ENCODE measurements around the gene GOT2. TPM values are rescaled to one million over a fixed set of nuclear protein-coding genes. Genes with fewer than 3 reads are reported as not detected.
A peak's percentile ranks its signal among the peaks of the same experiment; 100 is the strongest.
"Not testable (repeated sequence)": the region's sequence is repeated elsewhere in the genome, so short reads cannot be mapped to it uniquely, and the experiment has no call there.

The GOT2 gene
- total RNA-seq, 2 donors from 2014 or later, result 117 to 184 TPM

GRCh38 chr16:58678269-58678668 lies 55.8 kb downstream of the GOT2 start:
- TF ChIP-seq CTCF (IDR thresholded peaks at IDR 0.05), result no peak
- Histone ChIP-seq H3K9me3 (no peaks in the 10 kb centered on the region), H3K27me3 (no peaks in the 10 kb centered on the region), H3K27ac (no peak overlapping the region), H3K36me3 (no peaks in the 10 kb centered on the region), H3K4me3 (no peak overlapping the region), H3K9ac (ENCODE audit: low read depth in 2 of 2, low read length in 2 of 2) (no peak overlapping the region), H3K4me1 (no peaks in the 10 kb centered on the region)
- intact Hi-C loops (cut with DNase I), result no loop called here
- no peak for DNase-seq

DNA sequence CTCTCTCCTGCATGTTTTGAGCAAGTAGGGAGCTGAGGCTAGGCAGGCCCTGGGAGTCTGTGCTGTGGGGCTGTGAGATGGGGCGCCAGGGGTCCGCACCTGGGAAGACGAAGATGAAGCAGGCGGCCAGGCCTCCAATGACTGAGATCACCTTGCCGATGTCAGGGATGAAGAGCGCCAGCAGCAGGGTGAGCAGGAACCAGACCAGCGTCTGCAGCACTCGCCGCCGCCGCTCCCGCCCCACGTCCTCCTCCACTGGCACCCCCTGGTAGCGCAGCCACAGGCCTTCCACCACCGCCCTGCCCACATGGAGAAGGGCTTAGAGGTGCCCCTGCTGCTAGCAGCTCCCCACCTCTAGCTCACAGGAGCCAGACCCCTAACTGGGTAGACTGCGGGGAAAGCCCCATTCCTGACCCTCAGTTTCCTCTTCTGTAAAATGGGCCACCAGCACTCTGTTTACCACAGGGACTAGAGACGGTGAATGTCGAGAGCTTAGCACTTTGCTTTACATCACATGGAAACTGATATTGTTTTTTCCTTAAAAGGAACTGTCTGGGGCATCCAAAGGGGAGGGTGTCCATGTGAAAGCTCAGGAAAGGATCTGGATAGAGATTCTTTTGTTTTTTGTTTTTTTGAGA lies 63.1 kb downstream of the GOT2 start:
- Histone ChIP-seq H3K4me1 (no peaks in the 10 kb centered on the region), H3K4me3 (no peak overlapping the region), H3K27me3 (no peaks in the 10 kb centered on the region), H3K9me3 (no peaks in the 10 kb centered on the region), H3K27ac (no peak overlapping the region), H3K36me3 (no peaks in the 10 kb centered on the region), H3K9ac (ENCODE audit: low read depth in 2 of 2, low read length in 2 of 2) (no peak overlapping the region)
- no peak for TF ChIP-seq CTCF (IDR thresholded peaks at IDR 0.05)
- intact Hi-C loops (cut with DNase I), result no loop called here
- DNase-seq, result no peak

DNA sequence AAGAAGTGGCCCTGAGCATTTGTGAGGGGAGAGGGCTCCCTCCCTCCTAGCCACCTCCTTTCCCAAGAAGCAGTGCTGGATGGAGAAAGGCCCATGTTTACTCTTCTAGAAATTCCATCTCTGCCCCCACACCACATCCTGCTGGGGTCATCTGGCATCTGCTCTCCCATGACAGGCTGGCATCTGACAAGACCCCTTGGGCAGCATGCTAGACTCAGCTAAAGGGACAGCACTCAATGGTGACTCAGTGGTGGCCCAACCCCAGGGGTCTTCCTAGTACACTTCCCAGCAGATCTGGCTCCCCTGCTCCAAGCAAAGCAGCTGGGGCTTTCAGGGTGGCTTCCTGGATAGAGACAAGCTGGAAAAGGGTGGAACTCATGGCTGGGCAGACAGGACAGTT lies 63.9 kb downstream of the GOT2 start:
- no peak for TF ChIP-seq CTCF (IDR thresholded peaks at IDR 0.05)
- Histone ChIP-seq H3K9ac (ENCODE audit: low read depth in 2 of 2, low read length in 2 of 2) (no peak overlapping the region), H3K4me3 (no peak overlapping the region), H3K27me3 (no peaks in the 10 kb centered on the region), H3K27ac (no peak overlapping the region), H3K36me3 (no peaks in the 10 kb centered on the region), H3K4me1 (no peaks in the 10 kb centered on the region), H3K9me3 (no peaks in the 10 kb centered on the region)
- no peak for DNase-seq
- intact Hi-C loops (cut with DNase I), result no loop called here

GRCh38 chr16:58665200-58665599 lies 68.9 kb downstream of the GOT2 start:
- intact Hi-C loops (cut with DNase I), result loop anchor here (10.0 kb wide), 1 partner anchor 330 kb away; no protein-coding TSS in a partner anchor
- Histone ChIP-seq H3K9ac (ENCODE audit: low read depth in 2 of 2, low read length in 2 of 2) (no peak overlapping the region), H3K9me3 (no peaks in the 10 kb centered on the region), H3K27ac (no peak overlapping the region), H3K4me3 (no peak overlapping the region), H3K27me3 (no peaks in the 10 kb centered on the region), H3K4me1 (no peaks in the 10 kb centered on the region), H3K36me3 (no peaks in the 10 kb centered on the region)
- no peak for DNase-seq
- TF ChIP-seq CTCF (IDR thresholded peaks at IDR 0.05), result no peak

DNA sequence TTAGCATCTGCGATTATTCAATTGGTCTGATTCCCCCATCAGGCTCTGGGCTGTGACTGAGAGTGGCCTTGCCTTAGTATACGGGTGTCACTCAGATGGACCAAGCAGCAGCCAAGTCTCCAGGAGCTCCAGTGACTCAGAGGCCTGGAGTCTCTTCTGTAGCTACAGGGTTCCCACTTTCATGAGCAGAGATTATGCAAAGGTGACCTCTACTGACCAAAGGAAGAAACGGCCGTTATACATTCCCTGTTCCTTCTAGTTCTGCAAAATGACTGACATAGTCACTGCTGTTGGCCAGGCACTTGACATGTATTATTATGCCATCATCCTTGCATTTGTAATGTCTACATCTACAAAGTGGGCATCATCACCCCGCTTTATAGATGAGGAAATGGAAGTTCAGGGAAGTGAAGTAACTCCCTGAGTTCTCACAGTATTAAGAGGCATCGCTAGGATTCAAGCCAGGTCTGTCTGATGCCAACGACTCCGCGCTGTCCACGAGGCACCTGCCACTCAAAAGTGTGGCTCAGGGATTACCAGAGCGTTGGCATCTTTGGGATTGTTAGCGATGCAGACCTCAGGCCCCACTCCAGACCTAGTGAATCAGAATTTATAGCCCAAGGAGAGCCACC lies 72.8 kb downstream of the GOT2 start:
- Histone ChIP-seq H3K27ac (no peak overlapping the region), H3K36me3 (no peaks in the 10 kb centered on the region), H3K27me3 (no peaks in the 10 kb centered on the region), H3K4me3 (no peak overlapping the region), H3K9me3 (no peaks in the 10 kb centered on the region), H3K9ac (ENCODE audit: low read depth in 2 of 2, low read length in 2 of 2) (no peak overlapping the region), H3K4me1 (no peaks in the 10 kb centered on the region)
- TF ChIP-seq CTCF (IDR thresholded peaks at IDR 0.05), result peak; percentile 51
- peak; percentile 49 for DNase-seq
- intact Hi-C loops (cut with DNase I), result loop anchor here (5.0 to 10.0 kb wide), 2 partner anchors 149 to 327 kb away; no protein-coding TSS in a partner anchor

GRCh38 chr16:58659911-58660310 lies 74.2 kb downstream of the GOT2 start:
- intact Hi-C loops (cut with DNase I), result loop anchor here (5.0 to 10.0 kb wide), 2 partner anchors 148 to 325 kb away; no protein-coding TSS in a partner anchor
- DNase-seq, result not testable (repeated sequence)

More at GRCh38 chr16:58659911-58660310, 74.2 kb downstream of the GOT2 start:
- not testable (repeated sequence) for H3K9me3 ChIP-seq; H3K27ac ChIP-seq; H3K36me3 ChIP-seq; H3K9ac ChIP-seq (ENCODE audit: low read depth in 2 of 2, low read length in 2 of 2); H3K27me3 ChIP-seq; H3K4me1 ChIP-seq; H3K4me3 ChIP-seq

Measured in colonic mucosa (tissue), 4 donors.